ENCODE measurements around the gene FGD3.

DNA sequence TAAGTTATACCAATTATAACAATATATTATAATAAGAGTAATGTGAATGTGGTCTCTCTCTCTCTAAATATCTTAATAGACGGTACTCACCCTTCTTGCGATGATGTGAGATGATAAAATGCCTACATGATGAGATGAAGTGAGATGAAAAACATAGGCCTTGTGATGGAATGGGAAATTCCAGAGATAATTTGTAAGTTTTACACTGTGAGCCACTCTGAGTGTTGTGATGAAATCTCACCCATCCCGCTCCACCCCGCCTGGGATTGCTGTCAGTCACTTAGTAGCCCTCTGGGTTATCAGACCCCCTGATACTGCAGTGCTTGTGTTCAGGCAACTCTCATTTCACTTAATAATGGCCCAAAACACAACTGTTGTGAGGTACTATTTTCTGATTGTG, 121.6 kb downstream of the FGD3 start:
- TF ChIP-seq, protein P1, sequence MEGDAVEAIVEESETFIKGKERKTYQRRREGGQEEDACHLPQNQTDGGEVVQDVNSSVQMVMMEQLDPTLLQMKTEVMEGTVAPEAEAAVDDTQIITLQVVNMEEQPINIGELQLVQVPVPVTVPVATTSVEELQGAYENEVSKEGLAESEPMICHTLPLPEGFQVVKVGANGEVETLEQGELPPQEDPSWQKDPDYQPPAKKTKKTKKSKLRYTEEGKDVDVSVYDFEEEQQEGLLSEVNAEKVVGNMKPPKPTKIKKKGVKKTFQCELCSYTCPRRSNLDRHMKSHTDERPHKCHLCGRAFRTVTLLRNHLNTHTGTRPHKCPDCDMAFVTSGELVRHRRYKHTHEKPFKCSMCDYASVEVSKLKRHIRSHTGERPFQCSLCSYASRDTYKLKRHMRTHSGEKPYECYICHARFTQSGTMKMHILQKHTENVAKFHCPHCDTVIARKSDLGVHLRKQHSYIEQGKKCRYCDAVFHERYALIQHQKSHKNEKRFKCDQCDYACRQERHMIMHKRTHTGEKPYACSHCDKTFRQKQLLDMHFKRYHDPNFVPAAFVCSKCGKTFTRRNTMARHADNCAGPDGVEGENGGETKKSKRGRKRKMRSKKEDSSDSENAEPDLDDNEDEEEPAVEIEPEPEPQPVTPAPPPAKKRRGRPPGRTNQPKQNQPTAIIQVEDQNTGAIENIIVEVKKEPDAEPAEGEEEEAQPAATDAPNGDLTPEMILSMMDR (IDR thresholded peaks at IDR 0.05): no peak
- no peak for TF ChIP-seq POLR2A (IDR thresholded peaks at IDR 0.05; ENCODE audit: low read depth)
- TF ChIP-seq EP300 (IDR thresholded peaks at IDR 0.05): no peak

All from esophagus muscularis mucosa (tissue), 4 donors.